ENCODE data around the gene PLPP2.

- TF ChIP-seq CTCF (IDR thresholded peaks at IDR 0.05; ENCODE audit: insufficient read depth, low read length, poor library complexity, severe bottlenecking) (no peak), EZH2phosphoT487 (conservative IDR thresholded peaks at IDR 0.05; ENCODE audit: low read length) (no peak)
Measured at GRCh38 chr19:306151-306900, 15.1 kb upstream of the PLPP2 start.

Data from SU-DHL-6 (cell line).